B cell (primary cell): ENCODE measurements around the gene ZBTB17. TPM values are rescaled to one million over a fixed set of nuclear protein-coding genes. Genes with fewer than 3 reads are reported as not detected.

Experiments used
- ATAC-seq: fragments of 200-7000 bp; cut with Tn5 transposase; one replicate; pipeline ENCODE4 v1.10.0; 2021; ENCODE audit warnings: low read depth, mild to moderate bottlenecking, moderate number of reproducible peaks, moderate library complexity
- CTCF ChIA-PET: fragments of 350-600 bp; sonication (Branson Sonifier 250); formaldehyde crosslinking; loops from one replicate; lab custom pipeline; 2021; ENCODE audit warnings: antibody characterized with exemption, inconsistent platforms; lab: Charles Lee
- POLR2A ChIA-PET: fragments of 350-600 bp; sonication (Branson Sonifier 250); formaldehyde crosslinking; loops from one replicate; lab custom pipeline; 2021; ENCODE audit warnings: antibody characterized with exemption; lab: Charles Lee
- DNase-seq: peaks from one replicate; pipeline ENCODE4 v3.0.0; 2013
- H2AFZ ChIP-seq: 2 replicates; pipeline ENCODE4 v1.6.1; 2012; ENCODE audit warnings: mild to moderate bottlenecking, low read depth, low read length; ENCODE audit not compliant: insufficient read depth, poor library complexity, severe bottlenecking
- H3K27ac ChIP-seq, 2 donors: 1 replicate in 1 of 2; 2 replicates in 1 of 2; pipeline ENCODE4 v1.5.1; 2012 to 2013; ENCODE audit warnings: low read length in 2 of 2, mild to moderate bottlenecking in 2 of 2, moderate library complexity in 1 of 2
- H3K27me3 ChIP-seq, 4 experiments: fragments of 200-600 bp in 1 of 4; sonication (generic) in 1 of 4; replicated peaks in 1 of 4; 1 replicate in 2 of 4; 2 replicates in 2 of 4; pipeline versions ENCODE4 v1.6.1 to v1.7.0; 2013 to 2016; ENCODE audit warnings: low read length in 3 of 4, mild to moderate bottlenecking in 2 of 4, mixed read lengths in 1 of 4, moderate library complexity in 1 of 4; ENCODE audit not compliant: insufficient read depth in 4 of 4, control insufficient read depth in 3 of 4; ENCODE audit errors: control extremely low read depth in 1 of 4
- H3K36me3 ChIP-seq, 2 experiments: replicated peaks in 1 of 2; 1 replicate in 1 of 2; 2 replicates in 1 of 2; pipeline versions ENCODE4 v1.6.1 to v1.7.1; 2013; ENCODE audit warnings: low read length in 1 of 2; ENCODE audit not compliant: insufficient read depth in 2 of 2, control insufficient read depth in 1 of 2; ENCODE audit errors: control extremely low read depth in 1 of 2, extremely low read depth in 1 of 2
- H3K4me1 ChIP-seq, 2 donors: fragments of 200-600 bp in 1 of 2; sonication (generic) in 1 of 2; 1 replicate in 1 of 2; 2 replicates in 1 of 2; pipeline versions ENCODE4 v1.5.1 to v1.6.1; 2013 to 2017; ENCODE audit warnings: low read length in 2 of 2; ENCODE audit not compliant: control insufficient read depth in 2 of 2, insufficient read depth in 2 of 2
- H3K4me2 ChIP-seq: replicated peaks from 2 replicates; pipeline ENCODE3; 2012; ENCODE audit warnings: mild to moderate bottlenecking, low read depth, low read length; ENCODE audit not compliant: poor library complexity, severe bottlenecking
- H3K4me3 ChIP-seq, 5 experiments: fragments of 200-600 bp in 1 of 5; sonication (generic) in 1 of 5; 1 replicate in 3 of 5; 2 replicates in 2 of 5; pipeline versions ENCODE4 v1.5.1 to v1.7.0; 2011 to 2016; ENCODE audit warnings: low read length in 4 of 5, mild to moderate bottlenecking in 4 of 5, low read depth in 2 of 5, control low read depth in 1 of 5, moderate library complexity in 1 of 5; ENCODE audit not compliant: insufficient read depth in 1 of 5; ENCODE audit errors: control extremely low read depth in 1 of 5, extremely low read depth in 1 of 5
- H3K79me2 ChIP-seq: fragments of 200-600 bp; sonication (generic); one replicate; pipeline ENCODE4 v1.6.0; 2016; ENCODE audit warnings: low read length; ENCODE audit not compliant: control insufficient read depth, insufficient read depth
- H3K9ac ChIP-seq: fragments of 200-600 bp; sonication (generic); 2 replicates; pipeline ENCODE4 v1.6.1; 2017; ENCODE audit warnings: mild to moderate bottlenecking, low read length, moderate library complexity
- H3K9me3 ChIP-seq, 3 donors: one replicate each; pipeline versions ENCODE4 v1.6.1 to v1.7.1; 2013; ENCODE audit warnings: low read length in 2 of 3; ENCODE audit not compliant: control insufficient read depth in 2 of 3, insufficient read depth in 1 of 3; ENCODE audit errors: control extremely low read depth in 1 of 3
- H4K20me1 ChIP-seq: 2 replicates; pipeline ENCODE4 v1.6.0; 2012; ENCODE audit warnings: mild to moderate bottlenecking, low read length; ENCODE audit not compliant: insufficient read depth, control insufficient read depth, poor library complexity, severe bottlenecking
- H3K27ac Mint-ChIP-seq: one replicate; pipeline ENCODE4 v1.8.0; 2021; ENCODE audit warnings: mixed read lengths
- H3K27me3 Mint-ChIP-seq: one replicate; pipeline ENCODE4 v1.8.0; 2021; ENCODE audit warnings: mixed read lengths
- H3K4me1 Mint-ChIP-seq: one replicate; pipeline ENCODE4 v1.8.0; 2021; ENCODE audit warnings: mixed read lengths
- H3K4me3 Mint-ChIP-seq: one replicate; pipeline ENCODE4 v1.8.0; 2021; ENCODE audit warnings: mixed read lengths
- H3K9me3 Mint-ChIP-seq: one replicate; pipeline ENCODE4 v1.8.0; 2022; ENCODE audit warnings: mixed read lengths; ENCODE audit not compliant: insufficient read depth
- CTCF ChIP-seq: fragments of 200-600 bp; IDR thresholded peaks from one replicate; pipeline ENCODE4 v1.8.0; 2022; ENCODE audit warnings: antibody characterized with exemption, mild to moderate bottlenecking
- EZH2 ChIP-seq: IDR thresholded peaks from 2 replicates; pipeline ENCODE4 v1.6.1; 2012; ENCODE audit warnings: borderline replicate concordance, low read depth, mild to moderate bottlenecking, moderate library complexity, low read length; ENCODE audit not compliant: insufficient read depth, poor library complexity, severe bottlenecking
- WGBS: methylation state at CpG from one replicate; pipeline ENCODE4 v1.1.5; 2013; ENCODE audit warnings: missing lambda C conversion rate; ENCODE audit not compliant: insufficient coverage; 5-methylcytosine and 5-hydroxymethylcytosine counted together
- intact Hi-C: fragments of 100-400 bp; cut with micrococcal nuclease; formaldehyde crosslinking; loops from one replicate; pipeline ENCODE4 v1.10.0; 2022
- polyA plus RNA-seq: library from polyadenylated mRNA; depleted of rRNA; stranded (reverse); fragments of >200 nt; gene quantifications from 2 replicates; pipeline ENCODE4 v1.2.3, GENCODE V29; 2012
- total RNA-seq, 2 donors: library from RNA; stranded (reverse); fragments of 120-200 nt in 1 of 2; gene quantifications; 1 replicate in 1 of 2; 2 replicates in 1 of 2; pipeline versions ENCODE4 v1.2.3 to v1.2.4, GENCODE V29; 2013 to 2022

The ZBTB17 gene
- total and polyA plus RNA-seq, 2 donors (not counting 1 experiment from before 2014, with no cell fraction given) = 94.1 to 157 TPM

- Mint-ChIP-seq H3K27ac (no peak within 1 kb of the TSS), H3K27me3 (peaks cover 8% of the 10 kb centered on the region), H3K4me3 (no peak within 1 kb of the TSS), H3K9me3 (no peaks in the 10 kb centered on the region), H3K4me1 (peaks cover 21% of the 10 kb centered on the region)
- DNase-seq (no peak), ATAC-seq (no peak)
- ChIA-PET POLR2A (no interaction called here), CTCF (interaction anchor here (0.9 to 3.6 kb wide), 3 partner anchors 7 to 1431 kb away, joined by 3 to 15 read pairs (median 4); no protein-coding TSS in a partner anchor)
- no peaks in the 10 kb centered on the region for H3K36me3 ChIP-seq
- no peaks in the 10 kb centered on the region for H3K79me2 ChIP-seq
- no peak within 1 kb of the TSS for H3K27ac ChIP-seq
- no peaks in the 10 kb centered on the region for H3K9me3 ChIP-seq
- no peak within 1 kb of the TSS for H3K4me3 ChIP-seq
- H2AFZ ChIP-seq = no peak within 1 kb of the TSS
- H3K4me1 ChIP-seq = peaks cover 12 to 26% of the 10 kb centered on the region in 2 donors
- WGBS = 86% methylated on average over 37 of the region's 37 CpGs
- no peak within 1 kb of the TSS for H3K9ac ChIP-seq
- TF ChIP-seq EZH2 = no peak
- intact Hi-C loops = no loop called here
- no peaks in the 10 kb centered on the region for H3K27me3 ChIP-seq
- no peaks in the 10 kb centered on the region for H4K20me1 ChIP-seq
- H3K4me2 ChIP-seq = no peak within 1 kb of the TSS
Observed at GRCh38 chr1:16017461-16018303, 41.8 kb upstream of the ZBTB17 start, which contains the start of gene HSPB7. HSPB7 (minus strand) TSS chr1:16018043; CDS start chr1:16017963, 80 bp downstream.

GRCh38 chr1:16017076-16017460, 41.2 kb upstream of the ZBTB17 start:
- no peaks in the 10 kb centered on the region for H3K9me3 Mint-ChIP-seq
- DNase-seq (no peak), ATAC-seq (no peak)
- peaks cover 7% of the 10 kb centered on the region for H3K27me3 Mint-ChIP-seq
- Histone ChIP-seq H3K9ac (no peak overlapping the region), H4K20me1 (no peaks in the 10 kb centered on the region), H3K4me1 (peaks cover 18 to 32% of the 10 kb centered on the region in 2 donors), H3K27ac (no peak overlapping the region), H3K36me3 (no peaks in the 10 kb centered on the region), H3K9me3 (no peaks in the 10 kb centered on the region), H3K4me3 (no peak overlapping the region), H2AFZ (no peak overlapping the region), H3K79me2 (no peaks in the 10 kb centered on the region), H3K27me3 (no peaks in the 10 kb centered on the region), H3K4me2 (no peak overlapping the region)
- peaks cover 27% of the 10 kb centered on the region for H3K4me1 Mint-ChIP-seq
- H3K4me3 Mint-ChIP-seq = no peak overlapping the region
- ChIA-PET CTCF (interaction anchor here (0.9 to 3.6 kb wide), 2 partner anchors 9 to 1431 kb away, joined by 3 to 15 read pairs; no protein-coding TSS in a partner anchor), POLR2A (interaction anchor here (0.6 kb wide), 1 partner anchor 150 kb away, joined by 3 read pairs; no protein-coding TSS in a partner anchor)
- TF ChIP-seq EZH2 = no peak
- no peak for TF ChIP-seq CTCF
- no peak overlapping the region for H3K27ac Mint-ChIP-seq
- WGBS = 86% methylated on average over 8 of the region's 10 CpGs
- intact Hi-C loops = no loop called here
